Measurements from ENCODE around the gene KRTAP10-2. TPM values are rescaled to one million over a fixed set of nuclear protein-coding genes. Genes with fewer than 3 reads are reported as not detected.

KRTAP10-2 gene
- total and polyA plus RNA-seq, 2 donors from 2014 or later, result not detected

DNA sequence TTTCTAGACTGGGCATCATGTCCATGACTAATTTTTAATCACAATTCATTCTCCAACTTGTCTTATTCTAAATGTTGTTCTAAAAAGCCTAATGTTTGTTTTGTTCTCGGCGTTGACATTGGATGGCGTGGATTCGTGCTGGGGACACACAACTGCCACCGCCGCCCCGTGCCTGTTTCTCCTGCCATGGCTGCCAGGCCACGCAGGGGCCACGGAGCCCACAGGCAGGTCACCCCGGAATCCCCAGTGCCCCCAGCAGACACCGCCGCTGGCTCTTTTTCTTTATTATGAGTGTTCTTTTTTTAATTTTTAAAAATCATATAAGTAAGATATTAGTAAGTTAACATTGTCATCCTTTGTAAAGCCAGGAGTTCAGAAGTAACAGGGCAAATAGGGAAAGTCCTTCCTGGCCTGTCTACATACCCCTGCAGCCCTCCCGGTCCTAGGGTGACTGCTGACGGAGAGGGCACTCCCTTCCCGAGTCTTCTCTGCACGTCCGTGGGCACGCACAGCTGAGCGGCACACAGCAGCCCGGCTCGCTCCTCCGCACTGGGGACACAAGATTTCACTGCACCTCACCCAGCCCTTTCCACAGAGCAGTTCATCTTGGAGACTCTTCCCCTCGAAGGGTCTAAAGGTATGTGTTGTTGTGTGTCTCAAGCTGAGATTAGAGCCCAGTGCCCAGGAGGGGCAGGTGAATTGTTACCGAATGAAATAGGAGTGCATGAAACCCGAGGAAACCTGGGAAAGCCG lies 43.5 kb downstream of the KRTAP10-2 start:
- intact Hi-C loops (cut with DNase I), result no loop called here

DNA sequence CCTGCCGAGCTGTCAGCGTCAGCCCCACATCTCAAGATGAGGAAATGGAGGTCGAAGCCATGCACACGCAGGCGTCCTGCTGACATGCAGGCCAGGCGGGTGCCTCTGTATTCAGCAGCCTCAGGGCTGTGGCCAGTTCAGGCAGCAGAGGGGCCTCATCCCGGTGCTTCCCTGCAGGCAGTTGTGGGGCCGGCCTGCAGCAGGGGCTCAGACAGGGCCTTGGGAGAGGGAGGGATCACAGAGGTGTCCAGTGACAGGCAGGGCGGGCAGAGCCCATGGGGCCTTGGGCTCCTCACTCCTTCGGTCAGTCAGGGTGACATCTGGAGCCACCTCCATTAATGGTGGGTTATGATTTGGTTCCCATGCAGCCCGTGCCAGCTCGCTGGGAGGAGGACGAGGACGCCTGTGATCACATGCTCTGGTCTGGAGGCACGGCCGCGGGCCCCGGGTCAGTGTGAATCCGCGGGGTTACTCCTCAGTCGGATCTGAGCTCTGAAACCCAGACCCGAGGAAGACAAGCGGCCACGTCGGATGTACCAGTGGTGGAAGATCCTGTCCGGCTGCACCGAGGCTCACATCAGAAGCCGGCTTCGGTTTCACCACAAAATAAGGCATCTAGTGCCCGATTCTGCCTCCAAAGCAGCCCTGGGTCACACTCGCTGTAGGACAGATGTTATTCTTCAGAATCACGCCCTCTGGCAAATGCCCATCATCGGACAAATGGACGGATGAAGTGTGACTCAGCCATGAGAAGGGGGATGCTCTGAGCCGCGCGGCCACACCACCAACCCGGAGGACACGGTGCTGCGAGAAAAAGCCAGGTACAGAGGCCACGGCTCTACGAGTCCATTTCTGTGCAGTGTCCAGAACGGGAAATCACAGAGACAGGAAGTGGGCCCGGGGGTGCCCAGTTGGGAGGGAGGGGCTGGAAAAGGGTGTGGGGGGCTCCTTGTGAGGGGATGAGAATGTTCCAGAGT lies 44.7 kb downstream of the KRTAP10-2 start:
- FAIRE-seq (no peak), DNase-seq (peak in 4 of 5 donors; percentile 36 to 70 (median 44))

More for the DNA sequence above, 43.5 kb downstream of the KRTAP10-2 start:
- TF ChIP-seq, protein P1, sequence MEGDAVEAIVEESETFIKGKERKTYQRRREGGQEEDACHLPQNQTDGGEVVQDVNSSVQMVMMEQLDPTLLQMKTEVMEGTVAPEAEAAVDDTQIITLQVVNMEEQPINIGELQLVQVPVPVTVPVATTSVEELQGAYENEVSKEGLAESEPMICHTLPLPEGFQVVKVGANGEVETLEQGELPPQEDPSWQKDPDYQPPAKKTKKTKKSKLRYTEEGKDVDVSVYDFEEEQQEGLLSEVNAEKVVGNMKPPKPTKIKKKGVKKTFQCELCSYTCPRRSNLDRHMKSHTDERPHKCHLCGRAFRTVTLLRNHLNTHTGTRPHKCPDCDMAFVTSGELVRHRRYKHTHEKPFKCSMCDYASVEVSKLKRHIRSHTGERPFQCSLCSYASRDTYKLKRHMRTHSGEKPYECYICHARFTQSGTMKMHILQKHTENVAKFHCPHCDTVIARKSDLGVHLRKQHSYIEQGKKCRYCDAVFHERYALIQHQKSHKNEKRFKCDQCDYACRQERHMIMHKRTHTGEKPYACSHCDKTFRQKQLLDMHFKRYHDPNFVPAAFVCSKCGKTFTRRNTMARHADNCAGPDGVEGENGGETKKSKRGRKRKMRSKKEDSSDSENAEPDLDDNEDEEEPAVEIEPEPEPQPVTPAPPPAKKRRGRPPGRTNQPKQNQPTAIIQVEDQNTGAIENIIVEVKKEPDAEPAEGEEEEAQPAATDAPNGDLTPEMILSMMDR (IDR thresholded peaks at IDR 0.05; ENCODE audit: borderline replicate concordance, extremely low read depth, insufficient read depth), result no peak
- H3K27ac ChIP-seq (ENCODE audit: low read depth in 2 of 2, low read length in 2 of 2), result no peak overlapping the region
- no peaks in the 10 kb centered on the region for H3K27me3 ChIP-seq (ENCODE audit: control insufficient read depth, insufficient read depth, low read length)
- no peak for FAIRE-seq
- H3K4me1 ChIP-seq (ENCODE audit: control insufficient read depth in 2 of 3, insufficient read depth in 2 of 3, low read depth in 1 of 3, low read length in 3 of 3), result peaks cover 0 to 6% (median 0%) of the 10 kb centered on the region in 3 donors
- DNase-seq, result peak in 1 of 5 donors; percentile 50
- H3K4me3 ChIP-seq (ENCODE audit: low read length in 3 of 3), result no peak overlapping the region
- no peak overlapping the region for H3K9ac ChIP-seq (ENCODE audit: low read length in 3 of 3)
- H3K36me3 ChIP-seq (ENCODE audit: control insufficient read depth in 2 of 3, insufficient read depth in 3 of 3, low read length in 3 of 3), result peaks cover 0 to 2% (median 0%) of the 10 kb centered on the region in 3 donors
- no peaks in the 10 kb centered on the region for H3K9me3 ChIP-seq (ENCODE audit: control insufficient read depth in 2 of 3, insufficient read depth in 1 of 3, low read length in 3 of 3)

DNA sequence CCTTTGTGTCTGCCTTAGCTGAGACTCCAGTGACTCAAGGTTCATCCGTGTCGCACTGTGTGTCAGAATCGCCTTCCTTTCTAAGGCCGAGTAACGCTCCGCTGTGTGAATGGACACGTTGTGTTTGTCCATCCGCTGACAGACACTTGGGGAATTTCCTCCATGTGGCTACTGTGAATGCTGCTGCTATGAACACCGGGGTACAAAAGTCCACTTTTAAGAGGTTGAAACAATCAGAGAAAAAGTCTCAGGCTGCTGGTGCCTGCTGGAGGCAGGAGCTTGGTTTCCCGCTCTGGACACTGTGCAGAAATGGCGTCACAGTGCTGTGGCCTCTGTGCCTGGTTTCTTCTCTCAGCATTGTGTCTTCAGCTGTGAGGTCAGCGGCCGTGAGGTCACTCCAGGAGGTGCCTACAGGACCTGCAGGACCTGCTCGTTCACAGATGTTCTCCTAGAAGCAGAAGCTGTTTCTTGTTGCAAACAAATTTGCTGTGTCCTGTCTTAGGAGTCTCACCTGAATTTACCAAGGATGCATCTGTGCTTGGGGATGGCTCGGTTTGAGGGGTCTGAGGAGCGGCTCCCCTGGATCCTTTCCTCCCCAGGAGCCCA lies 45.5 kb downstream of the KRTAP10-2 start:
- Histone ChIP-seq H3K4me3 (ENCODE audit: low read length in 3 of 3) (no peak overlapping the region), H3K4me1 (ENCODE audit: control insufficient read depth in 2 of 3, insufficient read depth in 2 of 3, low read depth in 1 of 3, low read length in 3 of 3) (peaks cover 0 to 2% (median 0%) of the 10 kb centered on the region in 3 donors), H3K27me3 (ENCODE audit: control insufficient read depth, insufficient read depth, low read length) (no peaks in the 10 kb centered on the region), H3K27ac (ENCODE audit: low read depth in 2 of 2, low read length in 2 of 2) (no peak overlapping the region), H3K9ac (ENCODE audit: low read length in 3 of 3) (no peak overlapping the region), H3K9me3 (ENCODE audit: control insufficient read depth in 2 of 3, insufficient read depth in 1 of 3, low read length in 3 of 3) (no peaks in the 10 kb centered on the region), H3K36me3 (ENCODE audit: control insufficient read depth in 2 of 3, insufficient read depth in 3 of 3, low read length in 3 of 3) (no peaks in the 10 kb centered on the region)
- no peak for FAIRE-seq
- TF ChIP-seq, protein P1 (IDR thresholded peaks at IDR 0.05; ENCODE audit: borderline replicate concordance, extremely low read depth, insufficient read depth), result no peak
- DNase-seq, result peak in 2 of 5 donors; percentile 30 to 36
- intact Hi-C loops (cut with DNase I), result no loop called here

More for the DNA sequence above, 44.7 kb downstream of the KRTAP10-2 start:
- intact Hi-C loops (cut with DNase I), result no loop called here
- no peak overlapping the region for H3K9ac ChIP-seq (ENCODE audit: low read length in 3 of 3)
- peaks cover 0 to 6% (median 0%) of the 10 kb centered on the region in 3 donors for H3K4me1 ChIP-seq (ENCODE audit: control insufficient read depth in 2 of 3, insufficient read depth in 2 of 3, low read depth in 1 of 3, low read length in 3 of 3)
- H3K27ac ChIP-seq (ENCODE audit: low read depth in 2 of 2, low read length in 2 of 2), result no peak overlapping the region
- H3K36me3 ChIP-seq (ENCODE audit: control insufficient read depth in 2 of 3, insufficient read depth in 3 of 3, low read length in 3 of 3), result peaks cover 0 to 2% (median 0%) of the 10 kb centered on the region in 3 donors
- H3K4me3 ChIP-seq (ENCODE audit: low read length in 3 of 3), result no peak overlapping the region
- TF ChIP-seq, protein P1 (IDR thresholded peaks at IDR 0.05; ENCODE audit: borderline replicate concordance, extremely low read depth, insufficient read depth), result no peak
- no peaks in the 10 kb centered on the region for H3K27me3 ChIP-seq (ENCODE audit: control insufficient read depth, insufficient read depth, low read length)
- H3K9me3 ChIP-seq (ENCODE audit: control insufficient read depth in 2 of 3, insufficient read depth in 1 of 3, low read length in 3 of 3), result no peaks in the 10 kb centered on the region
